Inflammatory macrophage (primary cell): Measurements from ENCODE around the gene C2.
"Not testable (repeated sequence)": the region's sequence is repeated elsewhere in the genome, so short reads cannot be mapped to it uniquely, and the experiment has no call there.

Experiments
- DNase-seq, 2 donors: peaks; one replicate each; pipeline ENCODE4 v3.0.0-alpha.2; 2020 to 2022

The C2 gene

GRCh38 chr6:31958741-31959739 is 31.5 kb downstream of the C2 start, which contains the start of the genes NELFE and SKIC2:
Gene NELFE (minus strand): TSS chr6:31958971. CDS start chr6:31958446, 525 bp downstream.
Gene SKIC2 (plus strand): TSS chr6:31959175. CDS start chr6:31959193, 18 bp downstream.
- DNase-seq, result peak; percentile 100

GRCh38 chr6:31961616-31962015 is 34.1 kb downstream of the C2 start:
- no peak for DNase-seq

GRCh38 chr6:31963921-31964320 is 36.4 kb downstream of the C2 start:
- DNase-seq, result no peak

- DNase-seq, result no peak
Measured at GRCh38 chr6:31965700-31966099, 38.2 kb downstream of the C2 start.

- no peak for DNase-seq
Measured at GRCh38 chr6:31966506-31966905, 39.0 kb downstream of the C2 start.

- DNase-seq, result no peak
Measured at GRCh38 chr6:31966997-31967925, 39.7 kb downstream of the C2 start.

GRCh38 chr6:31967926-31968320 is 40.4 kb downstream of the C2 start:
- DNase-seq, result no peak

- DNase-seq, result no peak
Measured at GRCh38 chr6:31968326-31968725, 40.8 kb downstream of the C2 start.

- no peak for DNase-seq
Measured at GRCh38 chr6:31968791-31969711, 41.5 kb downstream of the C2 start.

GRCh38 chr6:31969712-31970603 is 42.4 kb downstream of the C2 start:
- DNase-seq, result no peak

GRCh38 chr6:31970604-31971271 is 43.2 kb downstream of the C2 start:
- DNase-seq, result no peak

GRCh38 chr6:31971279-31971992 is 43.9 kb downstream of the C2 start:
- DNase-seq, result no peak

GRCh38 chr6:31971993-31972708 is 44.6 kb downstream of the C2 start, which contains the start of gene DXO:
Gene DXO (minus strand): TSS chr6:31972138. CDS start chr6:31971675, 463 bp downstream.
- peak; percentile 97 to 99 for DNase-seq

GRCh38 chr6:31972709-31973350 is 45.3 kb downstream of the C2 start:
- no peak for DNase-seq

- not testable (repeated sequence) for DNase-seq
Measured at GRCh38 chr6:31976065-31976464, 48.5 kb downstream of the C2 start.

- DNase-seq, result no peak
Measured at GRCh38 chr6:31977816-31978431, 50.4 kb downstream of the C2 start.

GRCh38 chr6:31978831-31979230 is 51.3 kb downstream of the C2 start:
- DNase-seq, result no peak
